ENCODE data around the gene VPS51. TPM values are rescaled to one million over a fixed set of nuclear protein-coding genes. Genes with fewer than 3 reads are reported as not detected.

The VPS51 gene
- total RNA-seq, 1 experiment from 2014 or later, result 123 TPM

DNA sequence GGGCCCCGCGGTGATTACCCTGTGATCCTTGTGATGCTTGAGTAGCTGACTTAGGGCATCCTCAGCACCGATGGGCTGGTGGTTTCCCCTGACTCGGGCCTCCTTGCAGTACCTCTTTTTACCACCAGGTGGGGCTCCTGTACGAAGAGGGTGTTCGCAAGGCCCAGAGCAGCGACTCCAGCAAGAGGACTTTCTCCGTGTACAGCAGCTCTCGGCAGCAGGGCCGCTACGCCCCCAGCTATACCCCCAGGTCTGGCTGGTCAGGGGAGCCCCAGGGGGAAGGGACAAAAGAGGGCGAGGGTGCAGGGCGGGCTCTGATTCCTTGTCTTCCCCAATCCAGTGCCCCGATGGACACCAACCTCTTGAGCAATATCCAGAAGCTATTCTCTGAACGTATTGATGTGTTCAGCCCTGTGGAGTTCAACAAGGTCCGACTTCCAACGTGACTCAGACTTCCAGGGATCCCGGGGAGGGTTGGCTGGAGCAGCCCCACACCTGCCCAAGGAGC, 14.4 kb downstream of the VPS51 start:
- Mint-ChIP-seq H3K4me1 (peaks cover 17% of the 10 kb centered on the region), H3K27ac (no peak overlapping the region), H3K27me3 (ENCODE audit: low read depth) (no peaks in the 10 kb centered on the region), H3K9me3 (no peaks in the 10 kb centered on the region), H3K36me3 (peaks cover 1% of the 10 kb centered on the region), H3K4me3 (no peak overlapping the region)
- POLR2A ChIA-PET, result interaction anchor here (0.5 to 2.1 kb wide), 5 partner anchors 12 to 71 kb away, joined by 3 to 9 read pairs (median 3); partner anchors contain the start of genes CAPN1, FAU, MRPL49 and VPS51
- ATAC-seq (peak; percentile 37), DNase-seq (ENCODE audit: low spot score) (peak; percentile 98)
- TF ChIP-seq, protein P1, sequence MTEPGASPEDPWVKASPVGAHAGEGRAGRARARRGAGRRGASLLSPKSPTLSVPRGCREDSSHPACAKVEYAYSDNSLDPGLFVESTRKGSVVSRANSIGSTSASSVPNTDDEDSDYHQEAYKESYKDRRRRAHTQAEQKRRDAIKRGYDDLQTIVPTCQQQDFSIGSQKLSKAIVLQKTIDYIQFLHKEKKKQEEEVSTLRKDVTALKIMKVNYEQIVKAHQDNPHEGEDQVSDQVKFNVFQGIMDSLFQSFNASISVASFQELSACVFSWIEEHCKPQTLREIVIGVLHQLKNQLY (CRISPR knock-in tag; IDR thresholded peaks at IDR 0.05), result no peak
- TF ChIP-seq ZNF121 (CRISPR knock-in tag; IDR thresholded peaks at IDR 0.05) (no peak), HMGA2 (CRISPR knock-in tag; IDR thresholded peaks at IDR 0.05) (no peak), FOXK1 (CRISPR knock-in tag; IDR thresholded peaks at IDR 0.05) (no peak), ARID4B (CRISPR knock-in tag; IDR thresholded peaks at IDR 0.05; ENCODE audit: borderline replicate concordance) (0 out of 2 replicates have a peak, but pooled peaks have one; percentile 29), MYBL2 (CRISPR knock-in tag; IDR thresholded peaks at IDR 0.05) (no peak), CREB1 (CRISPR knock-in tag; IDR thresholded peaks at IDR 0.05) (no peak), MAX (CRISPR knock-in tag; IDR thresholded peaks at IDR 0.05) (0 out of 2 replicates have a peak, but pooled peaks have one; percentile 12), CTCF (IDR thresholded peaks at IDR 0.05) (peak; percentile 100), NR2C2 (CRISPR knock-in tag; IDR thresholded peaks at IDR 0.05) (no peak), NR3C1 (CRISPR knock-in tag; conservative IDR thresholded peaks at IDR 0.05; ENCODE audit: low read depth) (no peak)
- CTCF ChIA-PET, result interaction anchor here (0.5 to 4.8 kb wide), 49 partner anchors 10 to 702 kb away, joined by 3 to 104 read pairs (median 5); partner anchors contain the start of genes ARL2, BATF2, CAPN1 and CDCA5

- H3K27ac Mint-ChIP-seq, result peak overlapping the region; percentile 76; the same call in 1 of the 2 replicates
Observed at GRCh38 chr11:65111159-65111743, 15.2 kb downstream of the VPS51 start.

More at GRCh38 chr11:65111159-65111743, 15.2 kb downstream of the VPS51 start:
- H3K4me3 Mint-ChIP-seq, result peak overlapping the region; percentile 91
- no peaks in the 10 kb centered on the region for H3K9me3 Mint-ChIP-seq
- no peaks in the 10 kb centered on the region for H3K27me3 Mint-ChIP-seq (ENCODE audit: low read depth)
- DNase-seq (ENCODE audit: low spot score), result no peak
- peaks cover 17% of the 10 kb centered on the region for H3K4me1 Mint-ChIP-seq
- no peak for ATAC-seq
- CTCF ChIA-PET, result interaction anchor here (0.7 to 4.8 kb wide), 36 partner anchors 9 to 351 kb away, joined by 3 to 104 read pairs (median 5); partner anchors contain the start of genes ARL2, BATF2, CAPN1 and FAU
- H3K36me3 Mint-ChIP-seq, result no peaks in the 10 kb centered on the region; the same call in 1 of the 2 replicates
- TF ChIP-seq EMX1 (CRISPR knock-in tag; IDR thresholded peaks at IDR 0.05) (no peak), FOXK1 (CRISPR knock-in tag; IDR thresholded peaks at IDR 0.05) (0 out of 2 replicates have a peak, but pooled peaks have one; percentile 60)
- POLR2A ChIA-PET, result interaction anchor here (0.7 to 2.2 kb wide), 7 partner anchors 9 to 70 kb away, joined by 3 to 19 read pairs (median 6); partner anchors contain the start of genes CAPN1, FAU, MRPL49 and VPS51
